ENCODE data around the gene PCDH1. TPM values are rescaled to one million over a fixed set of nuclear protein-coding genes. Genes with fewer than 3 reads are reported as not detected.

PCDH1 gene
- total and polyA plus RNA-seq, 12 donors: 3.7 to 16.8 (median 7.7) TPM

DNA sequence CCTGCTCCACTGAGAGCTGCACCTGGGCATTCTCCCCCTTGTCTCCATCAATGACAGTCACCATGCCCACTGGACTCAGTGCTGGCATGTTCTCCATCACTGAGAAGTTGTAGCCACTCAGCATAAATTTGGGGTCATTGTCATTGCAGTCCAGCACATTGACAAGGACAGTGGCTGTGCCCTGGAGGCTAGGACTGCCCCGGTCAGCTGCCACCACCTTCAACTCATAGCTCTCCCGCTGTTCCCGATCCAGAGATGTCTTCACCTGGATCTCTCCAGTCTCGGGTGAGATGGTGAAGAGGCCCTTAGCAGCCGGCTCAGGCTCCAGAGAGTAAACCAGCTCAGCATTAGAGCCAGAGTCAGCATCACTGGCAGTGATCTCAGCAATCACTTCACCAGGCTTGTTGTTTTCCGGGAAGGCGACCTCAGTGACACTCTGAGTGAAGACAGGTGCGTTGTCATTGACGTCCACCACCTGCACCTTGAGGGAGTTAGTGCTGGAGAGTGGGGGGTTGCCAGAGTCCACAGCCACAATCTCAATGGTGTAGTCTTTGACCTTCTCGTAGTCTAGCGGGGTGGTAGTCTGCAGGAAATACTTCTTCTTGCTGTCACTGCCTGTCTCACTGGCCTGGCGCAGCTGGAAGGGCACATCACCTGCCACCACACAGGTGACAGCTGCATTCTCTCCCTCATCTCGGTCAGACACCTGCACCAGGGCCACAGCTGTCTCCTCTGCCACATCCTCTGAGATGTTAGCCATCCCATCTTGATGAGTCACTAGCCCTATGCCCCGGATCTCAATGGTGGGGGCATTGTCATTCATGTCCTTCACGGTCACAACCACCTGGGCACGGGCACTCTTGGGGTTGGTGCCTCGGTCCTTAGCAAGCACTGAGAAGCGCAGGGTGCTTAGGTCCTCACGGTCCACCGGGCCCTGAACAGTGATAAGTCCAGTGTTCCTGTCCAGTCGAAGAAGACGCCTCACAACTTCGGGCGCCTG lies 13.5 kb downstream of the PCDH1 start:
- H3K4me1 ChIP-seq (replicated peaks in 1 of 2): no peaks in the 10 kb centered on the region
- no peak overlapping the region for H3K4me3 ChIP-seq
- no peak overlapping the region for H3K27ac ChIP-seq
- intact Hi-C loops (cut with DNase I): no loop called here
- H3K27me3 ChIP-seq: no peaks in the 10 kb centered on the region
- no peaks in the 10 kb centered on the region for H3K36me3 ChIP-seq (replicated peaks in 1 of 2)
- no peak for DNase-seq
- no peaks in the 10 kb centered on the region for H3K9me3 ChIP-seq (replicated peaks in 1 of 3)
- no peak for TF ChIP-seq POLR2A (IDR thresholded peaks at IDR 0.05)
- no peak for TF ChIP-seq CTCF (IDR thresholded peaks at IDR 0.05)
- 89 to 90% (median 89%) methylated on average over 22 to 24 of the region's 24 CpGs for WGBS, 4 donors

GRCh38 chr5:141863569-141864178 lies 14.5 kb downstream of the PCDH1 start:
- Histone ChIP-seq H3K36me3 (replicated peaks in 1 of 2) (no peaks in the 10 kb centered on the region), H3K4me3 (no peak overlapping the region), H3K4me1 (replicated peaks in 1 of 2) (no peaks in the 10 kb centered on the region), H3K27ac (no peak overlapping the region), H3K27me3 (no peaks in the 10 kb centered on the region), H3K9me3 (replicated peaks in 1 of 3) (no peaks in the 10 kb centered on the region)
- intact Hi-C loops (cut with DNase I): no loop called here
- WGBS, 4 donors: 89 to 97% (median 94%) methylated on average over 5 to 20 of the region's 20 CpGs
- DNase-seq: no peak
- no peak for TF ChIP-seq CTCF (IDR thresholded peaks at IDR 0.05)
- no peak for TF ChIP-seq POLR2A (IDR thresholded peaks at IDR 0.05)

- Histone ChIP-seq H3K27ac (no peak overlapping the region), H3K4me3 (no peak overlapping the region), H3K9me3 (replicated peaks in 1 of 3) (no peaks in the 10 kb centered on the region), H3K27me3 (no peaks in the 10 kb centered on the region), H3K4me1 (replicated peaks in 1 of 2) (no peaks in the 10 kb centered on the region), H3K36me3 (replicated peaks in 1 of 2) (no peaks in the 10 kb centered on the region)
- intact Hi-C loops (cut with DNase I): no loop called here
- TF ChIP-seq CTCF (IDR thresholded peaks at IDR 0.05) (no peak), POLR2A (IDR thresholded peaks at IDR 0.05) (no peak)
- 84 to 89% (median 87%) methylated on average over 6 to 16 of the region's 16 CpGs for WGBS, 4 donors
- DNase-seq: no peak
Observed at GRCh38 chr5:141862936-141863543, 15.2 kb downstream of the PCDH1 start.

DNA sequence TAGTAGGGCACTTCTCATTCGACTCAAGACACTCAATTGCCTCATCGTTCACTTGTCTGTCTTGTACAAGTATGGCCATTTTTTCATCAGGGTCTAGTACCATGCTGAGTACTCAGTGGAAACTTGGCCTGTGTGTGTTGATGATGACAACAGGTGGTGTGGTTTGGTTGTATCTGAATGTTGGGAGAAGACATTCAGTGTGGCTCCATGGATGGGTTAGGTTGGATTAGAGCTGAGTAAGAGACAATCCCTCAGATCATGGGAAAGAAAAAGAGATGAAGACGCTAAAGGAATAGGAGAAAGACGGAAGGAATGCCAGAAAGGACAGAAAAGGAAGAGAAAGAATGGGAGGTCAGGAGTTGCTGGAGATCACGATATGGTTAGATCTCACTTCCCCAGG lies 17.0 kb downstream of the PCDH1 start:
- no peaks in the 10 kb centered on the region for H3K4me1 ChIP-seq (replicated peaks in 1 of 2)
- no peak overlapping the region for H3K27ac ChIP-seq
- no peaks in the 10 kb centered on the region for H3K27me3 ChIP-seq
- H3K4me3 ChIP-seq: no peak overlapping the region
- intact Hi-C loops (cut with DNase I): no loop called here
- H3K36me3 ChIP-seq (replicated peaks in 1 of 2): no peaks in the 10 kb centered on the region
- no peak for DNase-seq
- 65 to 77% (median 74%) methylated on average over 5 of the region's 5 CpGs for WGBS, 4 donors
- TF ChIP-seq POLR2A (IDR thresholded peaks at IDR 0.05) (no peak), CTCF (IDR thresholded peaks at IDR 0.05) (no peak)
- H3K9me3 ChIP-seq (replicated peaks in 1 of 3): no peaks in the 10 kb centered on the region
